Thoracic aorta (tissue), 2 donors: ENCODE results near the gene PIP4K2B. TPM values are rescaled to one million over a fixed set of nuclear protein-coding genes. Genes with fewer than 3 reads are reported as not detected.
A peak's percentile ranks its signal among the peaks of the same experiment; 100 is the strongest.
"Not testable (repeated sequence)": the region's sequence is repeated elsewhere in the genome, so short reads cannot be mapped to it uniquely, and the experiment has no call there.

Experiments used
- ATAC-seq: fragments of 150-250 bp; one replicate; pipeline ENCODE4 v1.8.0; 2017; ENCODE audit warnings: low read depth; ENCODE audit not compliant: insufficient number of reproducible peaks, low FRiP score
- DNase-seq: peaks from one replicate; pipeline ENCODE4 v3.0.0-alpha.2; 2020; ENCODE audit warnings: low spot score
- H3K27ac ChIP-seq, 2 donors: fragments of 200-600 bp; sonication (generic); 1 replicate in 1 of 2; 2 replicates in 1 of 2; pipeline ENCODE4 v1.5.1; 2016; ENCODE audit warnings: mild to moderate bottlenecking in 2 of 2, moderate library complexity in 2 of 2
- H3K27me3 ChIP-seq: fragments of 200-600 bp; sonication (generic); replicated peaks from 2 replicates; pipeline ENCODE4 v1.6.0; 2016; ENCODE audit warnings: mild to moderate bottlenecking; ENCODE audit not compliant: insufficient read depth
- H3K36me3 ChIP-seq: fragments of 200-600 bp; sonication (generic); one replicate; pipeline ENCODE4 v1.5.1; 2016
- H3K4me1 ChIP-seq, 2 donors: fragments of 200-600 bp; sonication (generic); 1 replicate in 1 of 2; 2 replicates in 1 of 2; pipeline versions ENCODE4 v1.5.1 to v1.6.0; 2016; ENCODE audit warnings: low read depth in 2 of 2, mild to moderate bottlenecking in 1 of 2; ENCODE audit not compliant: control insufficient read depth in 1 of 2
- H3K4me3 ChIP-seq: fragments of 200-600 bp; sonication (generic); 2 replicates; pipeline ENCODE4 v1.5.1; 2016; ENCODE audit warnings: mild to moderate bottlenecking
- H3K9me3 ChIP-seq: fragments of 200-600 bp; sonication (generic); 2 replicates; pipeline ENCODE4 v1.5.1; 2016
- total RNA-seq, 2 donors: library from RNA; depleted of rRNA; stranded (reverse); fragments of >200 nt; gene quantifications; one replicate each; pipeline versions ENCODE4 v1.1.0 to v1.2.3, GENCODE V29; 2016
- TF ChIP-seq, protein P1 (sequence below): fragments of 200-600 bp; sonication (generic); IDR thresholded peaks from one replicate; pipeline ENCODE4 v1.5.1; 2019; ENCODE audit warnings: antibody characterized with exemption

PIP4K2B gene
- total RNA-seq, 2 donors from 2014 or later: 56.9 to 82.0 TPM

DNA sequence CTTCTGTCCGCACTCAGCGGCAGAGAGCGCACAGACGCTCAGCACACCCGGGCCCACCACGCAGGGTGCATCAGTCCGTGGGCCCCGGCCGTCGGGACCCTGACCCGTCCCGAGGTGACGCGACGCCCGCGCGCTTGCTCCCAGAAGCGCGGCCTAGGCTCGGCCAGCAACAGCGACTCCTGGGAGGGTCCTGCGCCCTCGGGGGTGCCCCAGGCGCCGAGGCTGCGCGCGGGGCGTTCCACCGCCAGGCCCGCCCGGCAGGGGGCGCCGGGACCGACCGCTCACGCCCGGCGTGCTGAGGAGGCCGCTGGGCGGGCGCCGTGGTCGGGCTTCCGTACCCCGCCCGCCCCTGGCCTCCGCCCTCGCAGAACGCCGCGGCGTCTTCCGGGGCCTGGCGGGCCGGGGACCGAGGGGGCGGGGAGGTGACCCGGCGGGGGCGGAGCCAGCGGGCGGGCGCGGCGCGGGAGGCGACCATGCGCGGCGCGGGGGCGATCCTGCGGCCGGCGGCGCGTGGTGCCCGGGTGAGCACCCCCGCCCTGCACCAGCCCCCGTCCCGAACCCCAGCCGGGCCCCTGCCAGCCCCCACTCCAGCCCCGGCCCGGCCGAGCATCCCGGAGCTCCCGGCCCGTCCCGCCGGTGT is 69.3 kb downstream of the PIP4K2B start, which contains the start of gene CISD3:
Gene CISD3 (plus strand): TSS at position 456 of the 640 bp plus-strand sequence. CDS start 18 bp downstream, at position 474.
- H3K9me3 ChIP-seq: no peaks in the 10 kb centered on the region
- H3K27ac ChIP-seq: peak within 1 kb of the TSS; percentile 87 to 89
- peaks cover 11 to 35% of the 10 kb centered on the region in 2 donors for H3K4me1 ChIP-seq
- ATAC-seq: peak; percentile 79
- DNase-seq: no peak
- H3K27me3 ChIP-seq: no peaks in the 10 kb centered on the region
- peak within 1 kb of the TSS; percentile 89 for H3K4me3 ChIP-seq
- peaks cover 7% of the 10 kb centered on the region for H3K36me3 ChIP-seq
- TF ChIP-seq, protein P1, sequence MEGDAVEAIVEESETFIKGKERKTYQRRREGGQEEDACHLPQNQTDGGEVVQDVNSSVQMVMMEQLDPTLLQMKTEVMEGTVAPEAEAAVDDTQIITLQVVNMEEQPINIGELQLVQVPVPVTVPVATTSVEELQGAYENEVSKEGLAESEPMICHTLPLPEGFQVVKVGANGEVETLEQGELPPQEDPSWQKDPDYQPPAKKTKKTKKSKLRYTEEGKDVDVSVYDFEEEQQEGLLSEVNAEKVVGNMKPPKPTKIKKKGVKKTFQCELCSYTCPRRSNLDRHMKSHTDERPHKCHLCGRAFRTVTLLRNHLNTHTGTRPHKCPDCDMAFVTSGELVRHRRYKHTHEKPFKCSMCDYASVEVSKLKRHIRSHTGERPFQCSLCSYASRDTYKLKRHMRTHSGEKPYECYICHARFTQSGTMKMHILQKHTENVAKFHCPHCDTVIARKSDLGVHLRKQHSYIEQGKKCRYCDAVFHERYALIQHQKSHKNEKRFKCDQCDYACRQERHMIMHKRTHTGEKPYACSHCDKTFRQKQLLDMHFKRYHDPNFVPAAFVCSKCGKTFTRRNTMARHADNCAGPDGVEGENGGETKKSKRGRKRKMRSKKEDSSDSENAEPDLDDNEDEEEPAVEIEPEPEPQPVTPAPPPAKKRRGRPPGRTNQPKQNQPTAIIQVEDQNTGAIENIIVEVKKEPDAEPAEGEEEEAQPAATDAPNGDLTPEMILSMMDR: peak; percentile 66

DNA sequence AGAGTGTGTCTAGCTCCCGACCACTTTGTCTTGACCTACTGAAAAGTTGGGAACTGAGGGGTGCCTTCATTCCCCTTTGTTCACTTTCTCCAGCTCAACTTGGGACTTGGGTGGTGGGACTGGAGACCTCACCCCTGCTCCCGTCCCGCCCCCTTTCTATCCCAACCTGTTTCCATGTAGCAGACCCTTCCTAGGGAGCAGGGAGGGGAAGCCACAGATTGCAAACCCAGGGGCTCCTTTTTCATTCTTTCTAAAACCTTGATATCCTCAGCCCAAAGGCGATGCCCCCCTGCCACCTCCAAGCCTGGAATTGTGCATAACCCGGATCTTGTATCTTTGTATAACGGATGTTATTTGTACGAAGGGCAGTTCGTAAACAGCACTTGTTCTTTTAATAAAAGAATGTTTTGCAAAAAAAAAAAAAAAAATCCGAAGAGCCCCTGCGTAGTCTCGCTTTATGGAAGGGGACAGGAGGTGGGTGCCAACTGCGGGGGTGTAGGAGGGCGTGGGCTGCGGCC is 69.9 kb downstream of the PIP4K2B start:
- DNase-seq (no peak), ATAC-seq (no peak)
- no peaks in the 10 kb centered on the region for H3K27me3 ChIP-seq
- H3K36me3 ChIP-seq: peaks cover 11% of the 10 kb centered on the region
- peak overlapping the region; percentile 82 for H3K27ac ChIP-seq
- no peaks in the 10 kb centered on the region for H3K9me3 ChIP-seq
- H3K4me3 ChIP-seq: peak overlapping the region; percentile 89
- TF ChIP-seq, protein P1: no peak
- peaks cover 12 to 38% of the 10 kb centered on the region in 2 donors for H3K4me1 ChIP-seq

DNA sequence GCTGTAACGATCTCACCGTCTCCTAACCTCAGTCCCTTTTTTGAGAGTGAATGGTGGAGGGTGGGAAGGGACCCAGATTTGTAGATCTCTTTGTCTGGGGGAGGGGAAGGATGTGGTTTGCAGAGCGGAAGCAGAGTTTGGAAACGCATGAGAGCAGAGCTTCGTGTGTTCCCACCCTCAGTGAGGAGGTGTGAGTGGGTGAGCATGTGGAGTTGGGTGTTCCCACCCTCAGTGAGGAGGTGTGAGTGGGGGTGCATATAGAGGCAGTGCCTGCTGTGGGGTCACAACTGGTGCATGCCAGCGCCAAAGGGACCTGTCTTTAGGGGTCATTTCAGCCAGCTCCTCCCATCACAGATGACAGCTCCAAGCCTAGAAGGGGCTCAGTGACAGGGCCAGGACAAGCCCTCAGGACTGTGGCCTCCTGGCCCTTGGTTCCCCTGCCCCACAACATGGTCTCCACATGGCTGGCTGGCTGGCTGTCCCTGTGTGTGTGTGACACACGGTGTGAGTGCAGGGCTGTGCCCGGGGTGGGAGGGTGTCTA is 71.0 kb downstream of the PIP4K2B start:
- ATAC-seq: no peak
- no peak for DNase-seq
- H3K4me1 ChIP-seq: peaks cover 14 to 39% of the 10 kb centered on the region in 2 donors
- peaks cover 15% of the 10 kb centered on the region for H3K36me3 ChIP-seq
- TF ChIP-seq, protein P1: no peak
- no peak overlapping the region for H3K4me3 ChIP-seq
- H3K27me3 ChIP-seq: no peaks in the 10 kb centered on the region
- no peaks in the 10 kb centered on the region for H3K9me3 ChIP-seq
- peak overlapping the region in 1 of 2 donors; percentile 82 for H3K27ac ChIP-seq

DNA sequence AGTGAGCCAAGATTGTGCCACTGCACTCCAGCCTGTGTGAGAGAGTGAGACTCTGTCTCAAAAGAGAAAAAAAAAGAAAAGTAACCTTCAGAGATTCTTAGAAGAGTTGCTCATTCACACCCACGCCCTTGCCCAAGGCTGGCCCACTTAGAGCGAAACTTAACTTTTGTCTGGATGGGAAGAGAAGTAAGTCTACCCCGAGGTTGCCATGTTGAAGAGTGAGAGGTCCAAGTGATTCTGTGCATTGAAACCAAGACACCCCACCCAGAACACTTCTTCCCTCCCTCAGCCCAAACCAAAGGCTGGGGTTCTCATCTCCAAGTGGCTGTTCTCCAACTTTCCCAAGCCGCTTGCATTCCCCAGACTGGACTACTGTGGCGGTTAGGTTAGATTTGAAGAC is 71.6 kb downstream of the PIP4K2B start:
- TF ChIP-seq, protein P1: no peak
- Histone ChIP-seq H3K36me3 (peaks cover 18% of the 10 kb centered on the region), H3K9me3 (no peaks in the 10 kb centered on the region), H3K4me3 (no peak overlapping the region), H3K4me1 (peaks cover 14 to 33% of the 10 kb centered on the region in 2 donors), H3K27ac (no peak overlapping the region), H3K27me3 (no peaks in the 10 kb centered on the region)
- ATAC-seq (no peak), DNase-seq (no peak)

DNA sequence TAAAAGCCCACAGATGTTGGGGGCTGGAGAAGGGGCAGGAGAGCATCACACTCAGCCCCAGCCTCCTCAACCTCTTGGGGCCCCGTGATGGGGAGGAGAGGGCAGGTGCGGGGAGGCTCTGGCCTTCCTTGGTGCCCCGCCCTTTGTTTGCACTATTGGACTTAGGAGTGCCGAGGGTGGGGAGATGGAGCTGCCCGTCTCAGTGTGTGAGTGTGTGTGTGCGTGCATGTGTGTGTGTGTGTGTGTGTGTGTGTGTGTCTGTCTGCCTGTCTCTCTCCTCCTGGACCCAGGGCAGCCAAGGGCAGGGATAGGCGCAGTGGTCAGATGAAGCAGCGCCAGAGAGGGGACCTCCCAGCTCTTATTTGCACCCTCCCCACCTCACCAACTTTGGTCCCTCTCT is 73.2 kb downstream of the PIP4K2B start:
- ATAC-seq: not testable (repeated sequence)

More for the DNA sequence above, 73.2 kb downstream of the PIP4K2B start:
- H3K36me3 ChIP-seq: peaks cover 31% of the 10 kb centered on the region
- not testable (repeated sequence) for H3K9me3 ChIP-seq, H3K4me3 ChIP-seq, H3K27ac ChIP-seq, H3K27me3 ChIP-seq, DNase-seq
- peaks cover 10 to 17% of the 10 kb centered on the region in 2 donors for H3K4me1 ChIP-seq
